Measurements from ENCODE around the gene RASAL1. TPM values are rescaled to one million over a fixed set of nuclear protein-coding genes. Genes with fewer than 3 reads are reported as not detected.

Gene RASAL1
- total RNA-seq, 1 experiment from 2014 or later, result 16.0 TPM

GRCh38 chr12:113101751-113102150 lies 33.8 kb downstream of the RASAL1 start:
- no peak for TF ChIP-seq ZFX (IDR thresholded peaks at IDR 0.05)
- TF ChIP-seq ATF3 (IDR thresholded peaks at IDR 0.05), result no peak
- TF ChIP-seq ZNF274 (IDR thresholded peaks at IDR 0.05; ENCODE audit: low read depth, low read length), result no peak
- no peak for TF ChIP-seq REST (IDR thresholded peaks at IDR 0.05; ENCODE audit: low read depth)
- TF ChIP-seq RAD21 (IDR thresholded peaks at IDR 0.05; ENCODE audit: low read depth), result no peak
- no peak for TF ChIP-seq FOSL1 (IDR thresholded peaks at IDR 0.05; ENCODE audit: low read depth)
- Histone ChIP-seq H3K4me3 (replicated peaks in 1 of 2; ENCODE audit: low read depth in 1 of 2, low read length in 2 of 2) (no peak overlapping the region), H4K20me1 (ENCODE audit: insufficient read depth) (no peaks in the 10 kb centered on the region), H3K9ac (ENCODE audit: low read length) (no peak overlapping the region), H2AFZ (ENCODE audit: low read depth, low read length, poor library complexity, severe bottlenecking) (no peak overlapping the region), H3K9me3 (ENCODE audit: control insufficient read depth in 1 of 2, insufficient read depth in 1 of 2, low read depth in 1 of 2, low read length in 2 of 2) (no peaks in the 10 kb centered on the region), H3K4me1 (ENCODE audit: control insufficient read depth in 1 of 2, insufficient read depth in 2 of 2, low read length in 2 of 2) (peaks cover 6 to 14% of the 10 kb centered on the region in 2 experiments; a peak in 3 of 4 replicates), H3K4me2 (ENCODE audit: low read length) (no peak overlapping the region), H3K9me2 (ENCODE audit: insufficient read depth) (no peaks in the 10 kb centered on the region), H3K36me3 (ENCODE audit: control insufficient read depth in 1 of 2, insufficient read depth in 2 of 2, low read length in 2 of 2) (no peaks in the 10 kb centered on the region), H3K27me3 (ENCODE audit: insufficient read depth, low read length) (no peaks in the 10 kb centered on the region), H3K79me2 (ENCODE audit: insufficient read depth, low read length) (no peaks in the 10 kb centered on the region), H3K27ac (ENCODE audit: low read depth, low read length) (no peak overlapping the region)
- CTCF ChIA-PET, result interaction anchor here (2.0 kb wide), 1 partner anchor 109 kb away, joined by 4 read pairs; no protein-coding TSS in a partner anchor
- POLR2A ChIA-PET, result no interaction called here
- ATAC-seq (no peak), DNase-seq (ENCODE audit: low read depth, low spot score) (no peak)
- RAD21 ChIA-PET (ENCODE audit: low non-redundant PET in 1 of 2, low total read pairs in 2 of 2, uncharacterized antibody in 2 of 2, unreplicated experiment in 2 of 2), result no interaction called here
- intact Hi-C loops (cut with micrococcal nuclease), result no loop called here
- BruUV-seq (replicated peaks), result no TSS peak

GRCh38 chr12:113099764-113100163 lies 35.8 kb downstream of the RASAL1 start:
- H3K9me2 ChIP-seq (ENCODE audit: insufficient read depth), result no peaks in the 10 kb centered on the region
- no peaks in the 10 kb centered on the region for H3K36me3 ChIP-seq (ENCODE audit: control insufficient read depth in 1 of 2, insufficient read depth in 2 of 2, low read length in 2 of 2)
- H3K27ac ChIP-seq (ENCODE audit: low read depth, low read length), result no peak overlapping the region; the same call in 1 of the 2 replicates
- H3K4me2 ChIP-seq (ENCODE audit: low read length), result no peak overlapping the region
- H3K4me1 ChIP-seq (ENCODE audit: control insufficient read depth in 1 of 2, insufficient read depth in 2 of 2, low read length in 2 of 2), result peaks cover 6 to 14% of the 10 kb centered on the region in 2 experiments; a peak in 3 of 4 replicates
- TF ChIP-seq ELF1 (IDR thresholded peaks at IDR 0.05; ENCODE audit: borderline replicate concordance, low read depth), result no peak
- TF ChIP-seq MAX (IDR thresholded peaks at IDR 0.05), result no peak
- no peak for TF ChIP-seq SRF (IDR thresholded peaks at IDR 0.05; ENCODE audit: low read depth)
- no peak for TF ChIP-seq CEBPB (IDR thresholded peaks at IDR 0.05; ENCODE audit: low read depth)
- TF ChIP-seq POLR2AphosphoS5 (IDR thresholded peaks at IDR 0.05; ENCODE audit: low read depth, low read length), result no peak
- TF ChIP-seq EGR1 (IDR thresholded peaks at IDR 0.05; ENCODE audit: low read depth), result no peak
- no peaks in the 10 kb centered on the region for H3K9me3 ChIP-seq (ENCODE audit: control insufficient read depth in 1 of 2, insufficient read depth in 1 of 2, low read depth in 1 of 2, low read length in 2 of 2)
- no peak for DNase-seq (ENCODE audit: low read depth, low spot score)
- intact Hi-C loops (cut with micrococcal nuclease), result loop anchor here (2.0 kb wide), 1 partner anchor 35 kb away; the partner anchor contains the start of gene RASAL1
- H3K9ac ChIP-seq (ENCODE audit: low read length), result no peak overlapping the region
- RAD21 ChIA-PET (ENCODE audit: low non-redundant PET in 1 of 2, low total read pairs in 2 of 2, uncharacterized antibody in 2 of 2, unreplicated experiment in 2 of 2), result no interaction called here
- H3K27me3 ChIP-seq (ENCODE audit: insufficient read depth, low read length), result no peaks in the 10 kb centered on the region
- H2AFZ ChIP-seq (ENCODE audit: low read depth, low read length, poor library complexity, severe bottlenecking), result no peak overlapping the region
- no peak overlapping the region for H3K4me3 ChIP-seq (replicated peaks in 1 of 2; ENCODE audit: low read depth in 1 of 2, low read length in 2 of 2)
- H3K79me2 ChIP-seq (ENCODE audit: insufficient read depth, low read length), result no peaks in the 10 kb centered on the region
- POLR2A ChIA-PET, result no interaction called here
- no peaks in the 10 kb centered on the region for H4K20me1 ChIP-seq (ENCODE audit: insufficient read depth)
- no peak for ATAC-seq
- CTCF ChIA-PET, result no interaction called here
- BruUV-seq (replicated peaks), result no TSS peak
